ENCODE results near the gene STXBP6.

GRCh38 chr14:25032092-25032784 is 17.7 kb downstream of the STXBP6 start:
- TF ChIP-seq POLR2A (IDR thresholded peaks at IDR 0.05; ENCODE audit: low read length) (no peak), GATA1 (IDR thresholded peaks at IDR 0.05; ENCODE audit: low read depth, low read length) (no peak)

Measured in erythroblast (primary cell).